Panc1 (cell line): ENCODE measurements around the gene CTSD.

Source experiments
- CTCF ChIP-seq: fragments of 450-650 bp; IDR thresholded peaks from 2 replicates; pipeline ENCODE4 v1.5.1; 2017; ENCODE audit warnings: mild to moderate bottlenecking
- POLR2AphosphoS5 ChIP-seq: IDR thresholded peaks from 2 replicates; pipeline ENCODE4 v1.6.1; 2012; ENCODE audit warnings: mild to moderate bottlenecking, low read depth, low read length, moderate library complexity
- REST ChIP-seq, 2 experiments: IDR thresholded peaks; 2 replicates each; pipeline ENCODE4 v1.6.1; 2011 to 2012; ENCODE audit warnings: low read depth in 2 of 2, control low read depth in 1 of 2, low read length in 1 of 2, mild to moderate bottlenecking in 1 of 2, moderate library complexity in 1 of 2; ENCODE audit not compliant: insufficient read depth in 1 of 2
- SIN3A ChIP-seq: IDR thresholded peaks from 2 replicates; pipeline ENCODE4 v1.6.1; 2012; ENCODE audit warnings: low read depth, mild to moderate bottlenecking, low read length, moderate library complexity, borderline replicate concordance; ENCODE audit not compliant: insufficient read depth
- TCF7L2 ChIP-seq: IDR thresholded peaks from 2 replicates; pipeline ENCODE4 v1.6.1; 2011; ENCODE audit warnings: mild to moderate bottlenecking, low read depth, low read length, inconsistent platforms

GRCh38 chr11:1727861-1728260 is 35.9 kb downstream of the CTSD start:
- TF ChIP-seq CTCF: no peak
- no peak for TF ChIP-seq REST (IDR thresholded peaks at IDR 0.05; ENCODE audit: insufficient read depth in 1 of 2, low read depth in 2 of 2, low read length in 1 of 2)
- TF ChIP-seq TCF7L2: no peak
- TF ChIP-seq POLR2AphosphoS5: no peak
- no peak for TF ChIP-seq SIN3A
